Stimulated activated CD8-positive, alpha-beta memory T cell treated with anti-CD3 and anti-CD28 coated beads, Interleukin-4, amount 100 ng/mL, for 4 hours (primary cell): ENCODE measurements around the gene KCNK16.

Experiments
- DNase-seq, 2 donors: peaks; one replicate each; pipeline ENCODE4 v3.0.0-alpha.2; 2020; ENCODE audit warnings: low read depth in 2 of 2, low spot score in 1 of 2

The KCNK16 gene

GRCh38 chr6:39342692-39343395, 20.3 kb upstream of the KCNK16 start:
- no peak for DNase-seq

- DNase-seq = no peak
Measured at GRCh38 chr6:39341937-39342336, 19.4 kb upstream of the KCNK16 start.

GRCh38 chr6:39341352-39341751, 18.9 kb upstream of the KCNK16 start:
- no peak for DNase-seq

GRCh38 chr6:39339868-39340550, 17.5 kb upstream of the KCNK16 start:
- DNase-seq = no peak

- DNase-seq = no peak
Measured at GRCh38 chr6:39339096-39339867, 16.8 kb upstream of the KCNK16 start.

- DNase-seq = no peak
Measured at GRCh38 chr6:39338397-39338796, 15.9 kb upstream of the KCNK16 start.

- DNase-seq = no peak
Measured at GRCh38 chr6:39335780-39336545, 13.5 kb upstream of the KCNK16 start.

- DNase-seq = no peak
Measured at GRCh38 chr6:39333644-39334438, 11.3 kb upstream of the KCNK16 start.

- DNase-seq = no peak
Measured at GRCh38 chr6:39330476-39330875, 8.0 kb upstream of the KCNK16 start.

- DNase-seq = no peak
Measured at GRCh38 chr6:39330057-39330456, 7.6 kb upstream of the KCNK16 start.

GRCh38 chr6:39328066-39328465, 5.6 kb upstream of the KCNK16 start:
- DNase-seq = no peak

GRCh38 chr6:39327507-39327906, 5.0 kb upstream of the KCNK16 start:
- no peak for DNase-seq

GRCh38 chr6:39321761-39322160, 741 bp downstream of the KCNK16 start:
- DNase-seq = no peak

GRCh38 chr6:39320363-39320984, 2.0 kb downstream of the KCNK16 start:
- no peak for DNase-seq

- no peak for DNase-seq
Measured at GRCh38 chr6:39319621-39320362, 2.7 kb downstream of the KCNK16 start.

- no peak for DNase-seq
Measured at GRCh38 chr6:39317256-39317655, 5.2 kb downstream of the KCNK16 start.

- no peak for DNase-seq
Measured at GRCh38 chr6:39314273-39314795, 8.2 kb downstream of the KCNK16 start, which contains the start of gene KCNK17. Gene KCNK17, minus strand, starts transcription at chr6:39314419. Its CDS starts 99 bp downstream, at chr6:39314320.

GRCh38 chr6:39313526-39314272, 8.8 kb downstream of the KCNK16 start:
- DNase-seq = no peak
